Pancreas (tissue), 10 donors: ENCODE data around the gene IFIH1. TPM values are rescaled to one million over a fixed set of nuclear protein-coding genes. Genes with fewer than 3 reads are reported as not detected.

Experiments used
- ATAC-seq, 4 donors: fragments of 200-7000 bp; cut with Tn5 transposase; one replicate each; pipeline versions ENCODE4 v1.8.0 to v1.9.1; 2020; ENCODE audit warnings: mild to moderate bottlenecking in 4 of 4, moderate library complexity in 4 of 4
- DNase-seq, 6 donors: peaks; one replicate each; pipeline ENCODE4 v3.0.0-alpha.2; 2020
- FAIRE-seq: peaks from 2 replicates; lab custom pipeline; 2012; peaks lifted over from hg19 to GRCh38; lab: Jason Lieb, UNC
- H3K27ac ChIP-seq, 4 donors: fragments of 200-600 bp; sonication (generic); 1 replicate in 3 of 4; 2 replicates in 1 of 4; pipeline versions ENCODE4 v1.5.0 to v1.8.0; 2020
- H3K27me3 ChIP-seq, 4 donors: fragments of 200-600 bp; one replicate each; pipeline ENCODE4 v1.8.0; 2021
- H3K36me3 ChIP-seq, 3 donors: fragments of 200-600 bp; sonication (generic) in 1 of 3; one replicate each; pipeline versions ENCODE4 v1.5.0 to v1.8.0; 2020 to 2021
- H3K4me1 ChIP-seq, 3 donors: fragments of 200-600 bp; one replicate each; pipeline ENCODE4 v1.8.0; 2021
- H3K4me3 ChIP-seq, 4 donors: fragments of 200-600 bp; sonication (generic) in 2 of 4; one replicate each; pipeline versions ENCODE4 v1.5.0 to v1.8.0; 2020 to 2021
- H3K9me3 ChIP-seq, 4 donors: fragments of 200-600 bp; one replicate each; pipeline ENCODE4 v1.8.0; 2021
- CTCF ChIP-seq, 4 donors: fragments of 200-600 bp; sonication (generic) in 3 of 4; IDR thresholded peaks; one replicate each; pipeline versions ENCODE4 v1.5.0 to v1.8.0; 2021; ENCODE audit warnings: antibody characterized with exemption in 4 of 4
- WGBS, 2 donors: extraction: QIAGEN DNeasy Blood & Tissue Kit; methylation state at CpG; one replicate each; pipeline ENCODE4 v1.1.7; 2013; 5-methylcytosine and 5-hydroxymethylcytosine counted together
- intact Hi-C, 3 donors: fragments of 100-400 bp; cut with DNase I; formaldehyde crosslinking; loops; one replicate each; pipeline versions ENCODE4 v1.11.1 to v1.14.2; 2022
- polyA plus RNA-seq, 2 donors: library from polyadenylated mRNA; stranded (reverse); fragments of 200-250 nt; gene quantifications; one replicate each; pipeline ENCODE4 v1.2.3, GENCODE V29; 2013
- total RNA-seq, 6 donors: library from RNA; stranded (reverse); fragmentation: NEBNext Ultra II Directional in 4 of 6; extraction: Animal tissue kit (Norgen Biotek cat#: 25700) in 4 of 6; gene quantifications; one replicate each; pipeline versions ENCODE4 v1.2.1 to v1.2.4, GENCODE V29; 2021 to 2023
- donor health status: healthy with polysubstance abuse.
- donor health status: DM: no; HTN: no; CAD: no; lungs with moderate emphysema.
- donor health status: DM: no; HTN: no; CAD: no.
- donor health status: control.
- donor health status: control.
- donor health status: Bipolar disorder and iron deficiency.
- donor health status: DM: yes; HTN: yes; CAD: no.
- donor health status: DM: no; HTN: no; CAD: no.
- donor health status: DM: no; HTN: no; CAD: no.
- donor health status: DM: yes; HTN: yes; CAD: no.

Gene IFIH1
- total RNA-seq (10 to 100 TPM in 2 of 6 donors, 1 to 10 TPM in 4; 5.7 to 19.5 (median 7.6) TPM), polyA plus RNA-seq (1 to 10 TPM; 6.2 to 8.5 TPM)

DNA sequence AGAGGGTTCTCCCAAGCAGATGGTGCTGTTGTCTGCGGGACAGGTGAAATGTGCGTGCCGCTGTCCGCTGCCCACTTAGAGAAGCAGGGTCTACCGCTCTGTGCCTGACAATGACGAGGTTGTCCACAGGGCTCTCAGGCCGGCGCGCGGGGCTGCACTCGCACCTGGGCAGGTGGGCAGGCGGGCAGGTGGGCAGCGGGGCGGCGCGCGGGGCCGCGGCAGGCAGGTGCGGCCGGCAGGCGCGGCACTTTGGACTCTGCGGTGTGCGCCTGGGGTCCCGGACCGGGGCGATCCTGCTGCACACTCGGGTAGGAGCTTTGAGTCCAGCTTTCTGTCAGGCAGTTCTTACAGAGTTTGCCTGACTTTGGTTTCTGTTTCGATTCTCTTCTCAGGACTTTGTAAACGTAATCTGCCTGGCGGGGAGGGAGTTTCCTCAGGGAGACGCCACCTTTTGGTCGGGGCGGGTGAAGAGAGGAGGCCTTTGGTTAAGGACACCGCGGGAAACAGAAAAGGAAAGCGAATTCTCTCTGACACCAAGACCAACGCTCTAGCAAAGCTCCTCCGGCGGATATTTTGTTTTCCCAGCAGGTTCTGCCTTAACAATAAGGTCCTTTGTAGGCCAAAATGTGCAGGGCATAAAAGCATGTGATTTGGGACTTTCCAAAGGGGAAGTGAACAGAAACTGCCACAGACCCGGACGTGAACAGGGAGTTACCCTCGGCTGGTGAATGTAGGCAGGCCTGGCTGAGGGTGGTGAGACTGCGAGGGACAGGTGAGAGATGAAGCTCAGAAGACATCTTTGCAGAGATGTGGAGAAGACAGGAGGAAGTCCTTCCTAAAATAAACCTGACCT is at the start of gene IFIH1:
Gene IFIH1, minus strand, starts transcription at position 357 of the 853 bp plus-strand sequence. CDS start 377 bp downstream, outside the sequence.
- intact Hi-C loops, result no loop called here
- WGBS, 2 donors, result 0% methylated on average over 29 to 45 of the region's 45 CpGs
- H3K27me3 ChIP-seq, result no peaks in the 10 kb centered on the region
- DNase-seq (peak; percentile 76 to 90 (median 83)), FAIRE-seq (no peak), ATAC-seq (peak; percentile 92 to 95 (median 94))
- no peaks in the 10 kb centered on the region for H3K9me3 ChIP-seq
- H3K4me1 ChIP-seq, result peaks cover 11 to 30% (median 17%) of the 10 kb centered on the region in 3 donors
- H3K4me3 ChIP-seq, result peak within 1 kb of the TSS; percentile 72 to 96 (median 84)
- TF ChIP-seq CTCF (IDR thresholded peaks at IDR 0.05), result no peak
- H3K27ac ChIP-seq, result peak within 1 kb of the TSS; percentile 78 to 97 (median 92)
- no peaks in the 10 kb centered on the region for H3K36me3 ChIP-seq

DNA sequence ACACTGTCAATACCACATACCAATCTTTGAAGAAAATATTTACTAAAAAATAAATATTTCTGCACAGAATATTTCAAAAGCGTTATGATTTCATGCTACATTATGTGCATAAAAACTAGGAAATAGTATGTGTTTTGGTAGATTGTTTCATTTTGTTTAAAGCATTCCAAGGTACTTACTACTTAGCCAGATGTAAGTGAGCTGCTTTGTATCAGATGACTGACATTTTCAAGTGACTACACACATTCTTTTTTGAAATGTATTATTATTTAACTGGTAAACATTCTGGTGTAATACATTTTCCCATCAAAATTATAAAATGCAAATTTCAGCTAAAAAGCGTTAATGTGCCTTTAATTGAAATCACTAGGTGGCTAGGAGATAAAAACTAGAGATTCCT is 46.9 kb upstream of the IFIH1 start:
- no peak for TF ChIP-seq CTCF (IDR thresholded peaks at IDR 0.05)
- Histone ChIP-seq H3K9me3 (no peaks in the 10 kb centered on the region), H3K27ac (no peak overlapping the region), H3K4me3 (no peak overlapping the region), H3K27me3 (no peaks in the 10 kb centered on the region), H3K4me1 (no peaks in the 10 kb centered on the region), H3K36me3 (no peaks in the 10 kb centered on the region)
- FAIRE-seq, result no peak
- ATAC-seq, result no peak
- DNase-seq, result no peak
- intact Hi-C loops, result no loop called here
- WGBS, 2 donors, result 69 to 71% methylated on average over 2 of the region's 2 CpGs

GRCh38 chr2:162344617-162344950 is 26.1 kb upstream of the IFIH1 start:
- DNase-seq, result no peak
- ATAC-seq, result peak in 1 of 4 donors; percentile 1
- intact Hi-C loops, result no loop called here
- H3K9me3 ChIP-seq, result no peaks in the 10 kb centered on the region
- H3K27me3 ChIP-seq, result no peaks in the 10 kb centered on the region
- WGBS, 2 donors, result 2% methylated on average over 8 of the region's 8 CpGs
- H3K27ac ChIP-seq, result peak overlapping the region; percentile 77 to 94 (median 90)
- H3K4me1 ChIP-seq, result peaks cover 0 to 13% (median 3%) of the 10 kb centered on the region in 3 donors
- TF ChIP-seq CTCF (IDR thresholded peaks at IDR 0.05), result no peak
- FAIRE-seq, result no peak
- H3K4me3 ChIP-seq, result peak overlapping the region; percentile 60 to 73 (median 67)
- no peaks in the 10 kb centered on the region for H3K36me3 ChIP-seq

DNA sequence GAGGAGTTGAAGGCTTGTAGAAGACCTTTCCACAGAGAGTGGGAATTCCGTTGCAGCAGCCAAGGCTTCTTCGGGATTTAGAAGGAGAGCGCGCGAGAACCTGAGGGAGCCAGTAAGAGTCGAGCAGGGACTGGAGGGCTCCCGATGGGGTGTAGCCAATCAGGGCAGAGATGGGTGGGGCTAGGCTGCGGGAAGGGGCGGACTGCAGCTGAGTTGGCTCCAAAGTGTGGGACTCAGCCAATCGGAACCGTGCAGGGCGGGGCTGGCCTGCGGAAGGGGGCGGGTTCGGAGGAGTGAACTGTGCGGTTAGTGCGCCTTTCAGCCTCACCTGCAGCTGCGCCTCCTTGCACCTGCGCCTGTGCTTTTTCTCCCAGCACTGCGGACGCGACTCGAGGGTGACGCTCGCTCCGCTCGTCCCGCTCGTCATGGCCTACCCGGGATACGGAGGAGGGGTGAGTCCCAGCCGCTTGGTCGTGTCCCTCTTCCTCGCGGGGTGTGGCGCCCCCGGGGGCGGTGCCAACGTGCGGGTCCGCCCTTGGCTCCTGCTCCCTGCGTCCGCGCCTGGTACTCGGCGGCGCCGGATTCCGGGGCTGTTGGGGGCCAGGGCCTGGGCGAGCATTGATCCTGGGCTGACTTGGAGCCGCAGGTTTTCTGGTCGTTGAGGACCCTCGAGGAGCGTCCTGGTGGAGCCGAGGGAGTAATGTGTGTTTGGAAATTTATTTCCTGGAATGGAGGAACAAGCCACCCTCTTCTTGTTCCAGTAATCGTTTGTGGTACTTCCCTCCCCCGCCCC is 25.5 kb upstream of the IFIH1 start, which contains the start of gene GCA:
Gene GCA, plus strand, starts transcription at position 309 of the 793 bp plus-strand sequence. Its CDS starts 117 bp downstream, at position 426.
- Histone ChIP-seq H3K4me1 (peaks cover 0 to 13% (median 3%) of the 10 kb centered on the region in 3 donors), H3K27me3 (no peaks in the 10 kb centered on the region), H3K27ac (peak within 1 kb of the TSS; percentile 77 to 94 (median 90)), H3K4me3 (peak within 1 kb of the TSS; percentile 60 to 73 (median 67)), H3K36me3 (no peaks in the 10 kb centered on the region), H3K9me3 (no peaks in the 10 kb centered on the region)
- intact Hi-C loops, result no loop called here
- peak; percentile 63 for FAIRE-seq
- peak; percentile 97 to 99 (median 98) for ATAC-seq
- 0 to 1% methylated on average over 51 to 57 of the region's 57 CpGs for WGBS, 2 donors
- peak; percentile 97 to 99 (median 99) for DNase-seq
- no peak for TF ChIP-seq CTCF (IDR thresholded peaks at IDR 0.05)
